ENCODE measurements around the gene CLDN18.

Gene CLDN18

GRCh38 chr3:138059261-138059660 is 49.3 kb downstream of the CLDN18 start:
- no peak for DNase-seq (ENCODE audit: low read depth)
- TF ChIP-seq CTCF (IDR thresholded peaks at IDR 0.05; ENCODE audit: control insufficient read depth, extremely low read depth, insufficient read depth) = no peak
- no peak overlapping the region for H3K4me3 ChIP-seq (ENCODE audit: low read depth, low read length)

GRCh38 chr3:138060792-138061191 is 50.8 kb downstream of the CLDN18 start:
- no peak for DNase-seq (ENCODE audit: low read depth)
- no peak overlapping the region for H3K4me3 ChIP-seq (ENCODE audit: low read depth, low read length)
- no peak for TF ChIP-seq CTCF (IDR thresholded peaks at IDR 0.05; ENCODE audit: control insufficient read depth, extremely low read depth, insufficient read depth)

GRCh38 chr3:138062037-138062436 is 52.1 kb downstream of the CLDN18 start:
- TF ChIP-seq CTCF (IDR thresholded peaks at IDR 0.05; ENCODE audit: control insufficient read depth, extremely low read depth, insufficient read depth) = no peak
- no peak overlapping the region for H3K4me3 ChIP-seq (ENCODE audit: low read depth, low read length)
- no peak for DNase-seq (ENCODE audit: low read depth)

GRCh38 chr3:138062626-138063025 is 52.7 kb downstream of the CLDN18 start:
- no peak for DNase-seq (ENCODE audit: low read depth)
- no peak for TF ChIP-seq CTCF (IDR thresholded peaks at IDR 0.05; ENCODE audit: control insufficient read depth, extremely low read depth, insufficient read depth)
- H3K4me3 ChIP-seq (ENCODE audit: low read depth, low read length) = no peak overlapping the region

- no peak overlapping the region for H3K4me3 ChIP-seq (ENCODE audit: low read depth, low read length)
- DNase-seq (ENCODE audit: low read depth) = no peak
- TF ChIP-seq CTCF (IDR thresholded peaks at IDR 0.05; ENCODE audit: control insufficient read depth, extremely low read depth, insufficient read depth) = no peak
These were observed 53.5 kb downstream of the CLDN18 start for GRCh38 chr3:138063416-138063815.

GRCh38 chr3:138065949-138066348 is 56.0 kb downstream of the CLDN18 start:
- DNase-seq (ENCODE audit: low read depth) = no peak
- no peak overlapping the region for H3K4me3 ChIP-seq (ENCODE audit: low read depth, low read length)
- no peak for TF ChIP-seq CTCF (IDR thresholded peaks at IDR 0.05; ENCODE audit: control insufficient read depth, extremely low read depth, insufficient read depth)

- DNase-seq (ENCODE audit: low read depth) = no peak
- no peak for TF ChIP-seq CTCF (IDR thresholded peaks at IDR 0.05; ENCODE audit: control insufficient read depth, extremely low read depth, insufficient read depth)
- no peak overlapping the region for H3K4me3 ChIP-seq (ENCODE audit: low read depth, low read length)
These were observed 56.4 kb downstream of the CLDN18 start for GRCh38 chr3:138066383-138066782.

Data from LNCaP clone FGC (cell line).